Measurements from ENCODE around the gene NAPG. TPM values are rescaled to one million over a fixed set of nuclear protein-coding genes. Genes with fewer than 3 reads are reported as not detected.

The NAPG gene
- total and polyA plus RNA-seq, 9 of the 15 experiments (the other 6 are each of a cell fraction or from before 2014, with no cell fraction given), result 31.6 to 63.3 (median 50.9) TPM

DNA sequence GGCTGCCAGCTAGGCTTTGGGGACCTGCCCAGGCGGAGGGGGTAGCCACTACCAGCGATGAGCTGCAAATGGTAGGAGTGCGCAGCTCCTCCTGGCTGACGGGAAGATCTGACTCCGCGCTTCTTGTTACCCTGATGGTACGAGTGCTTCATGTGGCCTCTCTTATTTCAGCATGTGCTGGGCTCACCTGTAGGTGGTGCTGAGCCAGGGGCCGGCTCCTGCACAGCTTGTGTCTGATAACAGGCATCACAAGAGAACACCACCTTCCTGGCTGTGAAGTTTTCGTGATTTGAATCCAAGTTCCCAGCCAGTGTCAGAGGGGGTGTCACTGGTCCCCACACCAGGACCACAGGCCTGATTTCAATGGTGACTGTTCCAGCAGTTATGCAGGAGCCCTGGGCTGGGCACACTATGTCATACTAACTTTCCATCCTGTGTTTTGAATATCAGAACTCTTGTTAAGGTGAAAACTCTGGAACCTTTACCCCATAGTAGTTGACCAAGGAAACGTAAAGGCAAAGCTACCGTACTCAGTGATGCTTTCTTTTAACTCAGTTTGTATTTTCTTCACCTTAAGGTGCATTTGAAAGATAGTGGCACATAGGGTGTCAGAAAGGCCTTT, 43.4 kb upstream of the NAPG start:
- in situ Hi-C loops (cut with MboI) (no loop called here), intact Hi-C loops (cut with micrococcal nuclease) (no loop called here)
- ChIA-PET CTCF (ENCODE audit: low intra/inter-chr PET ratio) (no interaction called here), POLR2A (interaction anchor here (0.7 kb wide), 1 partner anchor 402 kb away, joined by 3 read pairs; no protein-coding TSS in a partner anchor)
- H2AFZ ChIP-seq (ENCODE audit: low read depth, low read length), result no peak overlapping the region
- no peak overlapping the region for H3K27ac ChIP-seq (ENCODE audit: extremely low read depth, low read depth, low read length)
- no TSS peak for BruUV-seq (replicated peaks)
- no peak overlapping the region for H3K4me2 ChIP-seq (ENCODE audit: insufficient read depth, low read length)
- no peaks in the 10 kb centered on the region for H3K79me2 ChIP-seq (ENCODE audit: control insufficient read depth, insufficient read depth, low read length)
- WGBS (ENCODE audit: insufficient coverage, low coverage, missing lambda C conversion rate), result 4% methylated on average over 11 of the region's 11 CpGs
- TF ChIP-seq ILF3 (IDR thresholded peaks at IDR 0.05; ENCODE audit: borderline replicate concordance) (no peak), NR3C1 (CRISPR knock-in tag; IDR thresholded peaks at IDR 0.05) (no peak)
- TF ChIP-seq, protein P1, sequence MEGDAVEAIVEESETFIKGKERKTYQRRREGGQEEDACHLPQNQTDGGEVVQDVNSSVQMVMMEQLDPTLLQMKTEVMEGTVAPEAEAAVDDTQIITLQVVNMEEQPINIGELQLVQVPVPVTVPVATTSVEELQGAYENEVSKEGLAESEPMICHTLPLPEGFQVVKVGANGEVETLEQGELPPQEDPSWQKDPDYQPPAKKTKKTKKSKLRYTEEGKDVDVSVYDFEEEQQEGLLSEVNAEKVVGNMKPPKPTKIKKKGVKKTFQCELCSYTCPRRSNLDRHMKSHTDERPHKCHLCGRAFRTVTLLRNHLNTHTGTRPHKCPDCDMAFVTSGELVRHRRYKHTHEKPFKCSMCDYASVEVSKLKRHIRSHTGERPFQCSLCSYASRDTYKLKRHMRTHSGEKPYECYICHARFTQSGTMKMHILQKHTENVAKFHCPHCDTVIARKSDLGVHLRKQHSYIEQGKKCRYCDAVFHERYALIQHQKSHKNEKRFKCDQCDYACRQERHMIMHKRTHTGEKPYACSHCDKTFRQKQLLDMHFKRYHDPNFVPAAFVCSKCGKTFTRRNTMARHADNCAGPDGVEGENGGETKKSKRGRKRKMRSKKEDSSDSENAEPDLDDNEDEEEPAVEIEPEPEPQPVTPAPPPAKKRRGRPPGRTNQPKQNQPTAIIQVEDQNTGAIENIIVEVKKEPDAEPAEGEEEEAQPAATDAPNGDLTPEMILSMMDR (IDR thresholded peaks at IDR 0.05 in 2 of 3, conservative IDR thresholded peaks at IDR 0.05 in 1 of 3; ENCODE audit: insufficient read depth in 2 of 3, low read depth in 1 of 3, low read length in 3 of 3), result 0 out of 6 replicates have a peak, but pooled peaks of 1 of the 3 experiments have one; percentile 17
- FAIRE-seq (no peak), ATAC-seq (no peak), DNase-seq (ENCODE audit: extremely low read depth in 1 of 4, low spot score in 3 of 4) (no peak)
- H3K9me1 ChIP-seq (ENCODE audit: control insufficient read depth, insufficient read depth, low read length), result no peaks in the 10 kb centered on the region
- H3K9me3 ChIP-seq (replicated peaks; ENCODE audit: control insufficient read depth, insufficient read depth, low read depth, low read length), result no peaks in the 10 kb centered on the region
- no peaks in the 10 kb centered on the region for H3K4me1 ChIP-seq (replicated peaks in 1 of 2; ENCODE audit: control insufficient read depth in 2 of 2, insufficient read depth in 2 of 2, low read length in 2 of 2)
- H3K9ac ChIP-seq (ENCODE audit: insufficient read depth in 1 of 2, low read depth in 2 of 2, low read length in 2 of 2), result no peak overlapping the region
- H3K27me3 ChIP-seq (ENCODE audit: control insufficient read depth in 2 of 2, insufficient read depth in 2 of 2, low read length in 2 of 2), result peaks cover 35 to 51% of the 10 kb centered on the region in 2 experiments
- H4K20me1 ChIP-seq (replicated peaks; ENCODE audit: control insufficient read depth, insufficient read depth, low read length), result no peaks in the 10 kb centered on the region; the same call in none of the 2 replicates
- H3K36me3 ChIP-seq (ENCODE audit: control insufficient read depth, insufficient read depth, low read length), result no peaks in the 10 kb centered on the region
- no peak overlapping the region for H3K4me3 ChIP-seq
